ENCODE results near the gene SH3PXD2A. TPM values are rescaled to one million over a fixed set of nuclear protein-coding genes. Genes with fewer than 3 reads are reported as not detected.

The SH3PXD2A gene
- total and polyA plus RNA-seq, 2 experiments from 2014 or later = 1.8 to 5.0 TPM

GRCh38 chr10:103657061-103657591, 198.2 kb downstream of the SH3PXD2A start:
- H3K36me3 ChIP-seq (ENCODE audit: insufficient read depth) = no peaks in the 10 kb centered on the region
- H3K4me3 ChIP-seq = no peak overlapping the region
- Mint-ChIP-seq H3K4me1 (peaks cover 27% of the 10 kb centered on the region), H3K9me3 (no peaks in the 10 kb centered on the region), H3K27me3 (ENCODE audit: insufficient read depth, low read depth, poor library complexity) (peaks cover 12% of the 10 kb centered on the region), H3K36me3 (ENCODE audit: low read depth) (peaks cover 24% of the 10 kb centered on the region), H3K27ac (no peak overlapping the region), H3K4me3 (no peak overlapping the region)
- H2AFZ ChIP-seq = no peak overlapping the region
- H4K20me1 ChIP-seq (replicated peaks; ENCODE audit: insufficient read depth) = no peaks in the 10 kb centered on the region
- H3K9me2 ChIP-seq (ENCODE audit: insufficient read depth) = no peaks in the 10 kb centered on the region
- ATAC-seq (no peak), DNase-seq (ENCODE audit: low spot score) (no peak)
- no peak overlapping the region for H3K27ac ChIP-seq (ENCODE audit: low read depth)
- H3K4me2 ChIP-seq = no peak overlapping the region
- no peaks in the 10 kb centered on the region for H3F3A ChIP-seq (replicated peaks; ENCODE audit: low read depth)
- no peaks in the 10 kb centered on the region for H3K79me2 ChIP-seq (replicated peaks; ENCODE audit: insufficient read depth)
- no peak for TF ChIP-seq ZNF462 (CRISPR knock-in tag; IDR thresholded peaks at IDR 0.05)
- TF ChIP-seq NANOG (IDR thresholded peaks at IDR 0.05; ENCODE audit: borderline replicate concordance) = no peak
- TF ChIP-seq STAT1 (IDR thresholded peaks at IDR 0.05; ENCODE audit: unreplicated experiment) = no peak
- TF ChIP-seq ZNF114 (CRISPR knock-in tag; IDR thresholded peaks at IDR 0.05) = no peak
- TF ChIP-seq JUNB (IDR thresholded peaks at IDR 0.05; ENCODE audit: unreplicated experiment) = no peak
- TF ChIP-seq EZH2 (IDR thresholded peaks at IDR 0.05; ENCODE audit: low read depth, unreplicated experiment) = no peak
- no peak for TF ChIP-seq REST (IDR thresholded peaks at IDR 0.05; ENCODE audit: unreplicated experiment)
- no peak for TF ChIP-seq CREB1 (CRISPR knock-in tag; IDR thresholded peaks at IDR 0.05; ENCODE audit: low read depth)
- no peak for TF ChIP-seq ETS1 (IDR thresholded peaks at IDR 0.05)
- no peak for TF ChIP-seq POLR2AphosphoS5 (IDR thresholded peaks at IDR 0.05; ENCODE audit: low read depth)
- TF ChIP-seq CTCF (conservative IDR thresholded peaks at IDR 0.05; ENCODE audit: low read depth in 2 of 2) = no peak
- no peak for TF ChIP-seq EZH2phosphoT487 (IDR thresholded peaks at IDR 0.05; ENCODE audit: unreplicated experiment)
- no peak for TF ChIP-seq ZNF331 (CRISPR knock-in tag; IDR thresholded peaks at IDR 0.05; ENCODE audit: low read depth)
- no peaks in the 10 kb centered on the region for H3K4me1 ChIP-seq (ENCODE audit: insufficient read depth)
- no peaks in the 10 kb centered on the region for H3K27me3 ChIP-seq (ENCODE audit: insufficient read depth)
